ENCODE data around the gene LEPR. TPM values are rescaled to one million over a fixed set of nuclear protein-coding genes. Genes with fewer than 3 reads are reported as not detected.

Gene LEPR
- polyA plus RNA-seq, 2 of the 4 experiments (the other 2 are of a cell fraction) = 3.1 to 6.5 TPM

- DNase-seq (ENCODE audit: low read depth in 1 of 2, low spot score in 1 of 2) (peak; percentile 75 to 97), FAIRE-seq (no peak), ATAC-seq (peak; percentile 83 to 93)
- CTCF ChIA-PET = interaction anchor here (0.6 to 2.3 kb wide), 3 partner anchors 22 to 268 kb away, joined by 3 to 7 read pairs (median 4); no protein-coding TSS in a partner anchor
- peak overlapping the region; percentile 86 to 99 for H3K27ac ChIP-seq
- TF ChIP-seq ZC3H11A (IDR thresholded peaks at IDR 0.05) = no peak
- WGBS (ENCODE audit: missing lambda C conversion rate) = 1% methylated on average over 13 of the region's 52 CpGs
- POLR2A ChIA-PET = interaction anchor here (0.7 to 1.5 kb wide), 4 partner anchors 8 to 165 kb away, joined by 4 to 7 read pairs (median 5); no protein-coding TSS in a partner anchor
- peak overlapping the region; percentile 78 for H3K4me2 ChIP-seq
- peaks cover 58% of the 10 kb centered on the region for H3K4me1 ChIP-seq
- H3K4me3 ChIP-seq = peak overlapping the region; percentile 85
- no peaks in the 10 kb centered on the region for H3K9me3 ChIP-seq
Measured at GRCh38 chr1:65419681-65420589, 533 bp upstream of the LEPR start.

- H3K4me3 ChIP-seq = peak overlapping the region; percentile 85
- no peaks in the 10 kb centered on the region for H3K9me3 ChIP-seq
- 10% methylated on average over 13 of the region's 13 CpGs for WGBS (ENCODE audit: missing lambda C conversion rate)
- DNase-seq (ENCODE audit: low read depth in 1 of 2, low spot score in 1 of 2) (no peak), FAIRE-seq (no peak), ATAC-seq (no peak)
- H3K27ac ChIP-seq = peak overlapping the region; percentile 90 to 99
- ChIA-PET POLR2A (no interaction called here), CTCF (interaction anchor here (1.5 kb wide), 1 partner anchor 151 kb away, joined by 3 read pairs; no protein-coding TSS in a partner anchor)
- peak overlapping the region; percentile 89 for H3K4me2 ChIP-seq
- H3K4me1 ChIP-seq = peaks cover 71% of the 10 kb centered on the region
- TF ChIP-seq ESRRA (IDR thresholded peaks at IDR 0.05; ENCODE audit: borderline replicate concordance, low read length) (no peak), RAD21 (conservative IDR thresholded peaks at IDR 0.05 in 1 of 2, IDR thresholded peaks at IDR 0.05 in 1 of 2) (no peak), POLR2AphosphoS2 (conservative IDR thresholded peaks at IDR 0.05; ENCODE audit: low read length) (no peak), HEYL (CRISPR knock-in tag; IDR thresholded peaks at IDR 0.05) (no peak), HMGXB4 (CRISPR knock-in tag; IDR thresholded peaks at IDR 0.05; ENCODE audit: borderline replicate concordance) (no peak), EHF (CRISPR knock-in tag; IDR thresholded peaks at IDR 0.05) (no peak), ZSCAN20 (CRISPR knock-in tag; IDR thresholded peaks at IDR 0.05) (no peak), EHMT2 (IDR thresholded peaks at IDR 0.05; ENCODE audit: low read depth) (no peak), FOSB (CRISPR knock-in tag; IDR thresholded peaks at IDR 0.05) (no peak), MYC (IDR thresholded peaks at IDR 0.05; ENCODE audit: borderline replicate concordance, low read length) (no peak), JUNB (IDR thresholded peaks at IDR 0.05) (no peak), KDM1A (IDR thresholded peaks at IDR 0.05; ENCODE audit: low read depth) (no peak), RCOR1 (IDR thresholded peaks at IDR 0.05; ENCODE audit: low read depth, low read length) (no peak), HOXA7 (CRISPR knock-in tag; IDR thresholded peaks at IDR 0.05) (no peak), NFE2L2 (conservative IDR thresholded peaks at IDR 0.05; ENCODE audit: low read length) (no peak), RNF2 (IDR thresholded peaks at IDR 0.05; ENCODE audit: borderline replicate concordance, low read depth) (no peak)
Measured at GRCh38 chr1:65421351-65422025, 1.0 kb downstream of the LEPR start.

All from A549 (cell line).